Stimulated activated CD4-positive, alpha-beta T cell treated with anti-CD3 and anti-CD28 coated beads, Interleukin-2, amount 100 ng/mL, for 4 hours (primary cell): ENCODE measurements around the gene EPHA5.

Source experiments
- DNase-seq: peaks from one replicate; pipeline ENCODE4 v3.0.0-alpha.2; 2020; ENCODE audit warnings: low read depth

The EPHA5 gene

GRCh38 chr4:65498606-65499005 is 171.7 kb downstream of the EPHA5 start:
- no peak for DNase-seq

GRCh38 chr4:65495439-65495838 is 174.8 kb downstream of the EPHA5 start:
- no peak for DNase-seq

DNA sequence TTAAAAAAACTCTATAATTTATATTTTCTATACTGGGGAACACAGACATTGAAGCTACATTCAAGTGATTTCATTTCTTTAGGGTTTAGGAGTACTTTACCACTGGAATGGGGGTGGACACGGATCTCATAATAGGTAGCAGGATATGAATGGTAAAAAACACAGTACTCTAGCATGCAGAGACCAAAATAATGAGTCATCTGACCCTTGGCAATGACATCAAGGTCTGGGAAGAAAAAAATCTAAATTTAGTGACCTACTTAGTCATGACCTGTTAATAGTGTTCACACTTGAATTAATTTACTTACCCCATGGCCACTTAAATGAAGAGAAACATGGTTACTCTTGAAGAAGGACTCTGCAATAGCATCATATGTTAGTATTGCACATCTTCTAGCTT is 187.9 kb downstream of the EPHA5 start:
- DNase-seq = no peak

DNA sequence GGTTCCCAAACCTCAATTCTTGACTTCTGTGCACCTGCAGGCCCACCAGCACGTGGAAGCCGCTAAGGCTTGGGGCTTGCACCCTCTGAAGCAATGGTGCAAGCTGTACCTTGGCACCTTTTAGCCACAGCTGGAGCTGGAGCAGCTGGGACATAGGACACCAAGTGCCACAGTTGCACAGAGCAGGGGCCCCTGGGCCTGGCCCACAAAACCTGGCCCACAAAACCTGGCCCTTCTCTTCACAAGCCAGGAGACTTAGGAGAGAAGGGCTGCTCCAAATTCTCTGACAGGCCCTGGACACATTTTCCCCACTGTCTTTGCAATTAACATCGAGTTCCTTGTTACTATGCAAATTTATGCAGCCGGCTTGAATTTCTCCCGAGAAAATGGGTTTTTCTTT is 197.8 kb downstream of the EPHA5 start:
- no peak for DNase-seq

GRCh38 chr4:65467068-65467680 is 203.1 kb downstream of the EPHA5 start:
- DNase-seq = no peak

- no peak for DNase-seq
Observed at GRCh38 chr4:65461781-65462180, 208.5 kb downstream of the EPHA5 start.

- no peak for DNase-seq
Observed at GRCh38 chr4:65457011-65457410, 213.3 kb downstream of the EPHA5 start.

- no peak for DNase-seq
Observed at GRCh38 chr4:65456579-65456978, 213.7 kb downstream of the EPHA5 start.

- no peak for DNase-seq
Observed at GRCh38 chr4:65453398-65453797, 216.9 kb downstream of the EPHA5 start.

DNA sequence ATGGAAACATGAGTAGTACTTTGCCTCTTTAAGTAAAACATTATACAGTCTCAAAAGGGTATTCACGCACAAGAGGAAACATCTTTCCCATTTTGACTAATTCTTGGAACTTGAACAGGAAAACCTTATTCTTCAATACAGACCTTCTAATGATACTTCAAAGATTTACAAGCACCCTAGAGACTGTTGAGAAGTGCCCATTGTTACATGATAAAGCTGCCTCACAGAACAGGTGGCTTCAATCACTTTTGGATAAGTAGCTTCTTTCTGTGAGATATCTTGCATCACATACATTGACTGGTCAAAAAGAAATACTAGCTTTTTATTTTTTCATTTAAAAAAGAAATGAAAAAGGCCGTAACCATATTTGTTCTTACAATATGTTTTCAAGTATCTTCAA is 219.4 kb downstream of the EPHA5 start:
- DNase-seq = no peak

- no peak for DNase-seq
Observed at GRCh38 chr4:65437102-65437501, 233.2 kb downstream of the EPHA5 start.

- no peak for DNase-seq
Observed at GRCh38 chr4:65422109-65422508, 248.2 kb downstream of the EPHA5 start.

DNA sequence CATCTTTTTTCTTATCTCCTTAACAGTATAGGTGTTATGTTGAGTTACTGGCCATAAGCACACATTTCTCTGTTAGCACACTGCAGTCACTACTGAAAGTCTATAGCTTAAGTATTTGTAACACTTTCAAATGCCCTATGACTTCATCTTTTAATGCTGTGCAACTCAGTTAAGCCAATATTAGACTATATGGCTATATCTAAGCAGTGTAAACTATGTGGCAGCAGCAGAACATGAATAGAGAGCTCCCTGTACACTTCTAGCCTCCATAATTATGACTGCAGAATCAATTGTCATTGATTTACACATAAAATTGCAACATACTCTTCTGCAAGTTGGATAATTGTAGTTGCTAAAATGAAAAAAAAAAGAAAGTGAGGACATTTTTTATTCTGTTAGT is 250.3 kb downstream of the EPHA5 start:
- DNase-seq = no peak

- no peak for DNase-seq
Observed at GRCh38 chr4:65416891-65417290, 253.4 kb downstream of the EPHA5 start.

DNA sequence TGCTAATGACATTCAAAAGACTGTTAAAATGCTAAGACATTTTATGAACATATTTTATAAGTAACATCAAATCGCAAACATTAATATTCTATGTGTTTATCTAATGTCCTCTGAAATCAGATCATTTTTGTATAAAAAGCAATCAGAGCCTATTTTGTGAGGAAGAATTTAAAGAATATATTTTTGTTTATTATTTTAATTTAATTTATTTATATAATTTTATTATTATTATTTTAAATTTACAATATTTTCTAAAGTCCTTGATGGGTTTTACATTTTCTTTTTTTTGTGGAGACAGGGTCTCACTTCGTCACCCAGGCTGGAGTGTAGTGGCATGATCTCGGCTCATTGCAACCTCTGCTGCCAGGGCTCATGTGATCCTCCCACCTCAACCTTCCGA is 262.8 kb downstream of the EPHA5 start:
- DNase-seq = no peak

DNA sequence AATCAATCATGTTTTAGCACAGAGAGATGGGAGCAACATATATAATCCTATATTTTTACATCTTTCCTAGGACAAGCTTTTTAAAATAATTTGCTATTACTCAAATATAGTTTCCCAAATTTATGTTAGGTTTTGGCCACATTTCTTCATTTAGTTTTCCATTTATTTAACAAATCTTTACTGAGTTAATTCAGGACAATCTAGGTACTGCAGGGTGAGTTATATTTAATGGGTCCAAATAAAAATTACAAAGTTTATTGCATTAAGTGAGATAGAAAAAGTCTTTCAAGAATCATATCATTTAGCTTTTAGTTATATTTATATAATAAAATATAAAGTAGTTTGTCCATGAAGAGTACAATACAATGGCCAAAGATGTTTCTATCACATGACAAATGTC is 269.2 kb downstream of the EPHA5 start:
- no peak for DNase-seq

- no peak for DNase-seq
Observed at GRCh38 chr4:65399084-65399483, 271.2 kb downstream of the EPHA5 start.

DNA sequence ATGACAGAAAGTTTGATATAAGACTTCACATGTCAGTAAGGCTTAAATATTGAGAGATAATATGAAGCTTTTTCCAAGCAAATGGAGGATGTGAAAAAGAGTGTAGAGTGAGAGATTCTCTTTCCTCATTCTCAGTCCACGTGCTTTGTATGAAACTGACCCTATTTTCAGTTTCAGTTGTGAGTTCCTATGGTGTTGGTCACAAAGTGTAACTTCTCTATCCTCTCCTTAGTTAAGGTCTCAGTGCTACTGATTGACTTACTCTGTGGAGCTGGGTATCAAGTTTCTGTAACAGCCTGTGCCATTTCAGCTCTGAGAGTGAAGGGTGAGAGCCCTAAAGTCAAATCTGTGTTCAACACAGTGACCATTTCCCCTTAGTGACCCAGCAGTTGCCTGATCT is 277.2 kb downstream of the EPHA5 start:
- DNase-seq = no peak

- DNase-seq = no peak
Observed at GRCh38 chr4:65392488-65392887, 277.8 kb downstream of the EPHA5 start.

- DNase-seq = no peak
Observed at GRCh38 chr4:65391814-65392213, 278.5 kb downstream of the EPHA5 start.

DNA sequence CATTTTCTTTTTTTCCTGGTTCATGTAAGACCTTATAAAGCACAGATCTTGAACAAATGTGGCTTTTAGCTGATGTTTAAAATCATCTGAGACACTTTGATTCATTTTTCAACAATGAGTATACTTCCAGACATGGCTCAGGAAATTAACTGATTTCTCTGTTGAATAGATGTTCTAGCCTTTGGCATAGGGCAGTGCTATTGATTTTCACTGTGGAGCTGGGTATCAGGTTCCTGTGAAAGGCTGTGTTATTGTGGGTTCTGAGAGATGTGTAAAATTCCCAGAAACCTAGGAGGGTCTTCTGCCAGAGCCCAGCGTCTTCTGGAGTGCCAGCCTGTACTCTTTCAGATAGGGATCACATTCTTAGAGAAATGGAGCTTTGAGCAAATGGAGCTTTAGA is 278.9 kb downstream of the EPHA5 start:
- DNase-seq = no peak

GRCh38 chr4:65386927-65387326 is 283.4 kb downstream of the EPHA5 start:
- no peak for DNase-seq

- DNase-seq = no peak
Observed at GRCh38 chr4:65383589-65384305, 286.5 kb downstream of the EPHA5 start.

GRCh38 chr4:65381648-65382047 is 288.6 kb downstream of the EPHA5 start:
- DNase-seq = no peak
